H1 (cell line): ENCODE measurements around the gene FBLN2. TPM values are rescaled to one million over a fixed set of nuclear protein-coding genes. Genes with fewer than 3 reads are reported as not detected.

Experiments
- CTCF ChIA-PET: fragments of 300-600 bp; sonication (Branson Sonifier 250); formaldehyde crosslinking; loops from one replicate; lab custom pipeline; 2021; ENCODE audit not compliant: partially characterized antibody; lab: Charles Lee
- POLR2A ChIA-PET: fragments of 300-600 bp; sonication (Branson Sonifier 250); formaldehyde crosslinking; loops from one replicate; lab custom pipeline; 2021; ENCODE audit warnings: inconsistent platforms; ENCODE audit not compliant: partially characterized antibody; lab: Charles Lee
- DNase-seq, 2 experiments: peaks; one replicate each; pipeline versions ENCODE4 v3.0.0 to v3.0.0-alpha.2; 2010 to 2022; ENCODE audit warnings: low spot score in 2 of 2, low read depth in 1 of 2, mixed read lengths in 1 of 2
- FAIRE-seq: peaks from 2 replicates; lab custom pipeline; 2011; peaks lifted over from hg19 to GRCh38; lab: Jason Lieb, UNC
- H2AFZ ChIP-seq: 2 replicates; pipeline ENCODE4 v1.8.1; 2012; ENCODE audit warnings: low read length, inconsistent platforms
- H2AK5ac ChIP-seq: 2 replicates; pipeline ENCODE4 v1.6.1; 2013; ENCODE audit warnings: low read depth, low read length
- H2BK120ac ChIP-seq: replicated peaks from 2 replicates; pipeline ENCODE3; 2013; ENCODE audit warnings: low read depth, low read length, inconsistent platforms
- H2BK12ac ChIP-seq: 2 replicates; pipeline ENCODE4 v1.6.1; 2013; ENCODE audit warnings: low read depth, low read length
- H2BK15ac ChIP-seq: 2 replicates; pipeline ENCODE4 v1.6.1; 2013; ENCODE audit warnings: low read length
- H2BK20ac ChIP-seq: 2 replicates; pipeline ENCODE4 v1.6.1; 2013; ENCODE audit warnings: low read length
- H2BK5ac ChIP-seq: 2 replicates; pipeline ENCODE4 v1.6.1; 2013; ENCODE audit warnings: low read depth, low read length
- H3K14ac ChIP-seq: 2 replicates; pipeline ENCODE4 v1.6.1; 2013; ENCODE audit warnings: inconsistent platforms; ENCODE audit not compliant: insufficient read length
- H3K18ac ChIP-seq: 2 replicates; pipeline ENCODE4 v1.6.1; 2013; ENCODE audit warnings: low read length; ENCODE audit errors: extremely low read depth
- H3K23ac ChIP-seq: 2 replicates; pipeline ENCODE4 v1.6.1; 2013; ENCODE audit warnings: inconsistent platforms; ENCODE audit not compliant: insufficient read length
- H3K23me2 ChIP-seq: 2 replicates; pipeline ENCODE4 v1.6.1; 2013; ENCODE audit warnings: low read depth, low read length
- H3K27ac ChIP-seq: 2 replicates; pipeline ENCODE4 v1.6.1; 2011; ENCODE audit warnings: low read depth, low read length, inconsistent platforms
- H3K27me3 ChIP-seq, 4 experiments: replicated peaks in 1 of 4; 1 replicate in 1 of 4; 2 replicates in 3 of 4; pipeline versions ENCODE4 v1.6.1 to v1.8.1; 2011 to 2013; ENCODE audit warnings: low read length in 3 of 4, mild to moderate bottlenecking in 3 of 4, inconsistent platforms in 2 of 4, mixed read lengths in 2 of 4, moderate library complexity in 1 of 4; ENCODE audit not compliant: control insufficient read depth in 3 of 4, insufficient read depth in 3 of 4; ENCODE audit errors: extremely low read depth in 1 of 4
- H3K36me3 ChIP-seq, 4 experiments: 2 replicates each; pipeline versions ENCODE4 v1.6.1 to v1.8.1; 2011 to 2013; ENCODE audit warnings: mild to moderate bottlenecking in 4 of 4, low read length in 3 of 4, moderate library complexity in 2 of 4, control low read depth in 1 of 4, inconsistent platforms in 1 of 4; ENCODE audit not compliant: insufficient read depth in 4 of 4, control insufficient read depth in 2 of 4
- H3K4ac ChIP-seq: replicated peaks from 2 replicates; pipeline ENCODE3; 2013; ENCODE audit warnings: low read length, low read depth, mixed read lengths, inconsistent platforms; ENCODE audit not compliant: insufficient read length
- H3K4me1 ChIP-seq, 4 experiments: replicated peaks in 1 of 4; 1 replicate in 1 of 4; 2 replicates in 3 of 4; pipeline versions ENCODE4 v1.6.1 to v1.8.1; 2011 to 2013; ENCODE audit warnings: low read length in 3 of 4, inconsistent platforms in 2 of 4, mixed read lengths in 1 of 4; ENCODE audit not compliant: insufficient read depth in 4 of 4, control insufficient read depth in 3 of 4
- H3K4me2 ChIP-seq, 2 experiments: 2 replicates each; pipeline versions ENCODE4 v1.6.1 to v1.8.1; 2011 to 2013; ENCODE audit warnings: low read depth in 2 of 2, low read length in 2 of 2, control low read depth in 1 of 2, inconsistent platforms in 1 of 2, mild to moderate bottlenecking in 1 of 2; ENCODE audit not compliant: insufficient read depth in 1 of 2
- H3K4me3 ChIP-seq, 4 experiments: fragments of 200-600, 300-600 bp in 1 of 4; sonication (generic), shearing (Covaris generic), sonication (Bioruptor Twin) in 1 of 4; 2 replicates each; pipeline versions ENCODE4 v1.5.1 to v1.8.1; 2011 to 2016; ENCODE audit warnings: low read length in 4 of 4, low read depth in 3 of 4, control low read depth in 2 of 4, inconsistent platforms in 2 of 4, mild to moderate bottlenecking in 2 of 4, mixed read lengths in 1 of 4, moderate library complexity in 1 of 4; ENCODE audit not compliant: insufficient read depth in 2 of 4; ENCODE audit errors: extremely low read depth in 1 of 4
- H3K56ac ChIP-seq: replicated peaks from 2 replicates; pipeline ENCODE3; 2013; ENCODE audit warnings: low read depth, mild to moderate bottlenecking, mixed read lengths, low read length, inconsistent platforms; ENCODE audit not compliant: insufficient read length
- H3K79me1 ChIP-seq: 2 replicates; pipeline ENCODE4 v1.6.1; 2013; ENCODE audit warnings: low read depth, low read length, control low read depth
- H3K79me2 ChIP-seq, 2 experiments: 2 replicates each; pipeline versions ENCODE4 v1.6.1 to v1.8.1; 2012 to 2013; ENCODE audit warnings: low read length in 2 of 2, mild to moderate bottlenecking in 2 of 2, inconsistent platforms in 1 of 2; ENCODE audit not compliant: insufficient read depth in 2 of 2, control insufficient read depth in 1 of 2
- H3K9ac ChIP-seq, 4 experiments: replicated peaks in 1 of 4; 1 replicate in 1 of 4; 2 replicates in 3 of 4; pipeline versions ENCODE4 v1.6.1 to v1.8.1; 2011 to 2013; ENCODE audit warnings: low read depth in 3 of 4, low read length in 3 of 4, control low read depth in 2 of 4, mild to moderate bottlenecking in 2 of 4, moderate library complexity in 2 of 4, inconsistent platforms in 1 of 4; ENCODE audit errors: extremely low read depth in 1 of 4
- H3K9me3 ChIP-seq, 2 experiments: 2 replicates each; pipeline versions ENCODE4 v1.6.1 to v1.8.1; 2012 to 2013; ENCODE audit warnings: mild to moderate bottlenecking in 2 of 2, moderate library complexity in 2 of 2, control low read depth in 1 of 2, inconsistent platforms in 1 of 2, low read depth in 1 of 2, low read length in 1 of 2, mixed read lengths in 1 of 2; ENCODE audit not compliant: insufficient read depth in 2 of 2
- H4K20me1 ChIP-seq, 2 experiments: replicated peaks in 1 of 2; 2 replicates each; pipeline versions ENCODE3 to v1.8.1; 2011 to 2013; ENCODE audit warnings: inconsistent platforms in 2 of 2, low read length in 2 of 2, mild to moderate bottlenecking in 1 of 2; ENCODE audit not compliant: insufficient read depth in 2 of 2, control insufficient read depth in 1 of 2
- H4K5ac ChIP-seq: 2 replicates; pipeline ENCODE4 v1.6.1; 2013; ENCODE audit warnings: low read length, low read depth, mixed read lengths, inconsistent platforms; ENCODE audit not compliant: insufficient read length
- H4K8ac ChIP-seq: 2 replicates; pipeline ENCODE4 v1.8.0; 2013; ENCODE audit warnings: mild to moderate bottlenecking, moderate library complexity, low read length, inconsistent platforms; ENCODE audit not compliant: insufficient read depth; ENCODE audit errors: extremely low read depth
- H4K91ac ChIP-seq: replicated peaks from 2 replicates; pipeline ENCODE3; 2013; ENCODE audit warnings: low read length, mixed read lengths, inconsistent platforms; ENCODE audit not compliant: insufficient read length
- WGBS, 2 experiments: shearing (Covaris generic) in 1 of 2; methylation state at CpG; one replicate each; pipeline versions ENCODE4 v1.1.6 to v1.1.7; 2013 to 2015; ENCODE audit warnings: low lambda C conversion rate in 2 of 2, mixed read lengths in 2 of 2, inconsistent platforms in 1 of 2, low coverage in 1 of 2, missing lambda C conversion rate in 1 of 2; ENCODE audit not compliant: insufficient replicate concordance in 2 of 2, insufficient coverage in 1 of 2, insufficient read length in 1 of 2; ENCODE audit errors: extremely low coverage in 1 of 2, missing lambda C conversion rate in 1 of 2; 5-methylcytosine and 5-hydroxymethylcytosine counted together
- polyA plus RNA-seq, 7 experiments: library from polyadenylated mRNA; depleted of rRNA in 3 of 7; stranded (reverse) in 5 of 7; unstranded in 2 of 7; fragments of >200 nt in 5 of 7; fragments of 200-250 nt in 2 of 7; gene quantifications; 1 replicate in 5 of 7; 2 replicates in 1 of 7; 4 replicates in 1 of 7; pipeline versions ENCODE4 v1.2.1 to v1.2.3, GENCODE V29; 2011 to 2013; ENCODE audit warnings: missing spikeins in 2 of 7, mixed read lengths in 2 of 7
- total RNA-seq: library from RNA; stranded (reverse); fragmentation: NEBNext Ultra II Directional; extraction: Animal tissue kit (Norgen Biotek cat#: 25700); gene quantifications from 2 replicates; pipeline ENCODE4 v1.2.1, GENCODE V29; 2021

FBLN2 gene
- total and polyA plus RNA-seq, 2 of the 8 experiments (the other 6 are each of a cell fraction or from before 2014, with no cell fraction given): 17.4 to 24.2 TPM

DNA sequence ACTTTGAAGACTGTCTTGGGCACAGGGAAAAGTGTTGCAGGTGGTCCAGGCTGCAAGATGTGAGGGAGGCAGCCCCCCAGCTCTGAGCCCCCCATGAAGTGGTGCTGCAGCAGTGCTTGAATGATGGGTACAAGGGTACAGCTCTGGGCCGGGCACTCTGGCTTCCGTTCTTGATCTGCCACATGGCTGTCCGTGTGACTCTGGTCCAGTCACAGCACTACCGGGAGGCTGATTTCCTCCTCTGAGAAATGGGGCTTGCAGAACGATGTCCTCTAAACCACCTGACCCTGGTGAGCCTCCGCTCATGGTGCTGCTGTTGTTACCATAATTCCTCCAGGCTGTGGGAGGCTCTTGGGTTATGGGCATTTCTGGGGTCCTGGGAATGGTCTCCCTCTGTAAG, 75.1 kb downstream of the FBLN2 start:
- H4K20me1 ChIP-seq: no peaks in the 10 kb centered on the region
- DNase-seq: no peak

More for the DNA sequence above, 75.1 kb downstream of the FBLN2 start:
- no peaks in the 10 kb centered on the region for H3K27me3 ChIP-seq
- H3K4me1 ChIP-seq: peaks cover 0 to 7% (median 3%) of the 10 kb centered on the region in 4 experiments; a peak in 3 of 7 replicates
- no peaks in the 10 kb centered on the region for H3K23me2 ChIP-seq
- H3K9me3 ChIP-seq: no peaks in the 10 kb centered on the region
- WGBS, 2 experiments: 82% methylated on average over 6 of the region's 6 CpGs; no CpG with 5 or more reads in 1 of the 2 experiments
- no peak overlapping the region for H2BK120ac ChIP-seq
- no peak overlapping the region for H4K8ac ChIP-seq
- no peak overlapping the region for H2BK5ac ChIP-seq
- H3K27ac ChIP-seq: no peak overlapping the region
- no peak overlapping the region for H3K4me3 ChIP-seq
- no peak overlapping the region for H3K4ac ChIP-seq
- no peaks in the 10 kb centered on the region for H3K79me1 ChIP-seq
- no peak overlapping the region for H3K23ac ChIP-seq
- no peak overlapping the region for H2BK15ac ChIP-seq
- H2AK5ac ChIP-seq: no peak overlapping the region
- H2BK20ac ChIP-seq: no peak overlapping the region
- no peak overlapping the region for H3K18ac ChIP-seq
- no peak for FAIRE-seq
- H3K79me2 ChIP-seq: no peaks in the 10 kb centered on the region
- CTCF ChIA-PET: interaction anchor here (0.8 to 4.2 kb wide), 2 partner anchors 27 to 129 kb away, joined by 3 to 28 read pairs; no protein-coding TSS in a partner anchor
- H2AFZ ChIP-seq: no peak overlapping the region
- H2BK12ac ChIP-seq: no peak overlapping the region
- POLR2A ChIA-PET: no interaction called here
- H3K4me2 ChIP-seq: no peak overlapping the region
- no peaks in the 10 kb centered on the region for H3K36me3 ChIP-seq
- no peak overlapping the region for H3K9ac ChIP-seq
- no peak overlapping the region for H4K5ac ChIP-seq
- no peak overlapping the region for H3K56ac ChIP-seq
- no peak overlapping the region for H3K14ac ChIP-seq
- H4K91ac ChIP-seq: no peak overlapping the region
